HL-60/S4 treated with phorbol 12-myristate 13-acetate at 8.2 ng/mL for 4 days and 3 days (cell line): ENCODE results near the gene MPC2.

ENCODE experiments used
- in situ Hi-C: fragments of 300-500 bp; cut with MboI; formaldehyde crosslinking; loops from 2 replicates; pipeline ENCODE4 v1.15.0; 2022; ENCODE audit warnings: low sequenced_read_pairs

The MPC2 gene

GRCh38 chr1:167936930-167937708, at the start of gene MPC2:
Gene MPC2 (minus strand): TSS chr1:167937072. CDS start chr1:167935841, 1,231 bp downstream.
- in situ Hi-C loops, result no loop called here

DNA sequence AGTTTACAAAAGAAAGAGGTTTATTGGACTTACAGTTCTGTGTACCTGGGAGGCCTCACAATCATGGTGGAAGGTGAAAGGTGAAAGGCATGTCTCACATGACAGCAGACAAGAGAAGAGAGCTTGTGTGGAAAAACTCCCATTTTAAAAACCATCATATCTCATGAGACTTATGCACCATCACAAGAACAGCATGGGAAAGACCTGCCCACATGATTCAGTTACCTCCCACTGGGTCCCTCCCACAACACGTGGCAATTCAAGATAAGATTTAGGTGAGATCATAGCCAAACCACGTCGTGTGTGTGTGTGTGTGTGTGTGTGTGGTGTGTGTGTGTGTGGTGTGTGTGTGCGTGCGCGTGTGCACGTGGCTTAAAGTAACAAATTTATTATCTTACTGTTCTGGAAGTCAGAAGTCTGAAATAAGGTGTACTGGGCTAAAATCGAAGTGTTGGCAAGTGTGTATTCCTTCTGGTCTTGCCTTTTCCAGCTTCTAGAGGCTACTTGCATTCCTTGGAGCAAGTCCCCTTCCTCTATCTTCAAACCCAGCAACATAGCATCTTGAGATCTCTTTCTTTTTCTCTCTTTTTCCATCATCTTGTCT, 48.1 kb upstream of the MPC2 start:
- in situ Hi-C loops, result no loop called here

DNA sequence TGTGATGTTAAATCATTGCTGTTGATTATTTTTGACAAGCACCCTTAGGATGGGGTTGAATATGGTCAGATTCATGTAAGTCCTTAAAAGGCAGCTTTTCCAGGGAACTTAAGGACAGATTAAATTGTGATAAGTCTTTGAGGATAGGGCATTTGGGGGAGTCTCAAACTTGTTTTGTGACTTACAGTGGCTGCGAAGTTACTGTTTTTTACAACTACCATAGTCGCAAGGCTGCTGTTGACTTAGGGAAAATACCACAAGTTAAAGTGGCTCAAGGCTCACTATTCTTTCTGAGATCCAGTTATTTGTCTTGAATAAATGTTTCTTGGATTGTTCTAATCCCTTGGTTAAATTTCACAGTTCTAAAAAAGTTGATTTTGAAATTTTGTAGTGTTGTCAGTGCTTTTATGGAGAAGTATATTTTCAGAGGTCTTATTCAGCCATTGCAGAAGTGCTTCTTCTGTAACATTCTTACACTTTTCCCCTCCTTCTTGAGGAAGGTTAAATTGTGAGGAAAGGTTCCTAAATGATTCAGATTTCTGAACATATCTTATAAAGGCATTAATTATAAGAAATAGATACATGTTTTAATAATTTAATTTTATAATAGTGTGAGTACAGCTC, 47.0 kb upstream of the MPC2 start:
- in situ Hi-C loops, result no loop called here

DNA sequence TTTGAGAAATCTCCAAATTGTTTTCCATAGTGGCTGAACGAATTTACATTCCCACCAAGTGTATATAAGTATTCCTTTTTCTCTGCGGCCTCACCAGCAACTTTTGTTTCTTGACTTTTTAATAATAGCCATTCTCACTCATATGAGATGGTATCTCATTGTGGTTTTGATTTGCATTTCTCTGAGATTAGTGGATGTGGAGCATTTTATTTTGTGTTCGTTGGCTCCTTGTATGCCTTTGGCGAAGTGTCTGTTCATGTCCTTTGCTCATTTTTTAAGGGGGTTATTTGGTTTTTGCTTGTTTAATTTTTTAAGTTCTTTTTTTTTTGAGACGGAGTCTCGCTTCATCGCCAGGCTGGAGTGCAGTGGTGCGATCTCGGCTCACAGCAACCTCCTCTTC, 45.1 kb upstream of the MPC2 start:
- in situ Hi-C loops, result no loop called here

- in situ Hi-C loops, result no loop called here
These were observed 40.4 kb upstream of the MPC2 start for GRCh38 chr1:167977245-167977644.

GRCh38 chr1:167974698-167975097, 37.8 kb upstream of the MPC2 start:
- in situ Hi-C loops, result no loop called here

DNA sequence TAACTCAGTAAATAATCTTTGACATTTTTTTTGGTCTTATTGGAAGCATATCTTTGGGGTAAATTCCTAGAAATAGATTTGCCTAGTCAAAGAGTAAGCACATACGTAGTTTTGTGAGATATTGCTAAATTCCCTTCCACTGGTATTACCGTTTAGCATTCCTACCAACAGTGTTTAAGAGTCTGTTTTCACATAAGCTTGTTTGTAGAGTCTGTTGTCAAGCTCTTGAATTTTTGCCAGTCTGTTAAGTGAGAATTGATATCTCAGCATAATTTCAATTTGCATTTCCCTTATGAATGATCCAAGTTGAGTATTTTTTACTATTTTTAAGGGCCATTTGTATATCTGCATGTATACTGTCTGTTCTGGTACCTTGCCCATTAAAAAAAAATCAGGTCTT, 37.0 kb upstream of the MPC2 start:
- in situ Hi-C loops, result no loop called here

DNA sequence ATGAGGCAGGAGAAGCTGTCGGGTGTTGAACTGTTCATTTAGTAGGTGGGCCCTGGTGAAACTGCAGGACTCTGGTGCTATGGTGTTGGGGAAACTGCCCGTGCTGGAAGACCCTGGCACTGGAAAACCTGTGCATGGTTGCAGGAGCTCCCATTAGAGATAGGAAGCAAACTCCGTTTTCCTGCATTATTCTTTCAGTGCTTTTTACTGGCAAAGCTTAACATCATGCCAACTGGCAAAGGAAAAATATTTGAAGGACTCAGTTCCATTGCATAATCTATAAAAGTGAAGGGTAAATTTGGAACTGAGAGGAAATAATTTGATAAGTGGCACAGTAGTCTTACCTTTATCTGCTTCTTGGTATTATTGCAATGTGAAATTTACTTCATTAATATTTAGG, 31.7 kb upstream of the MPC2 start:
- in situ Hi-C loops, result no loop called here

- in situ Hi-C loops, result no loop called here
These were observed 29.2 kb upstream of the MPC2 start for GRCh38 chr1:167966050-167966449.

- in situ Hi-C loops, result no loop called here
These were observed 27.8 kb upstream of the MPC2 start for GRCh38 chr1:167964646-167965045.

DNA sequence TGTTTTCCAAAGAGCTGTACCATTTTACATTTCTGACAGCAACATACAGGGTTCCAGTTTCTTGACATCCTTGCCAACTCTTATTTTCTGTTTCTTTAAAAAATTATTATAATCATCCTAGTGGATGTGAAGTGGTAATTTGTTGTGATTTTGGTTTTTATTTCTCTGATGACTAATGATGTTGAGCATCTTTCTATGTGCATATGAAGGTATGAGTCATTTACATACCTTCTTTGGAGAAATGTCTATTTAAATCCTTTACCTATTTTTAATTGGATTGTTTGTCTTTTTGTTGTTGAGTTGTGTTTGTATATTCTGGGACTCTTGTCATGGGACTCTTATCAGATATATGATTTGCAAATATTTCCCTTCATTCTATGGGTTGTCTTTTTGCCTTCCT, 20.8 kb upstream of the MPC2 start:
- in situ Hi-C loops, result no loop called here

DNA sequence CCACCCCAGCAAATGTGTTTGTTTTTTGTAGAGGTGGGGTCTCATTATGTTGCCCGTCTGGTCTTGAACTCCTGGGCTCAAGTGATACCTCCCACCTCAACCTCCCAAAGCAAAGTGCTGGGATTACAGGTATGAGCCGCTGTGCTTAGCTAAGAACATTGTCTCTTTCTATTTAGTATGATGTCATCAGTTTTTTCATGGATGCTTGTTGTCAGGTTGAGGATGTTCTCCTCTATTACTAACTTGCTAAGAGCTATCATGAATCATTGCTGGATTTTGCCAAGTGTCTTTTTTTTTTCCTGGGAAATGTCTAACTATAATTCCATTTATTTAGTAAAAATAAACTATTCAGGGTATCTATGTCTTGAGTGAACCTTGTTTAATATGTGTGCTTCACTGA, 19.0 kb upstream of the MPC2 start:
- in situ Hi-C loops, result no loop called here

- in situ Hi-C loops, result no loop called here
These were observed 13.7 kb upstream of the MPC2 start for GRCh38 chr1:167950569-167950968.

DNA sequence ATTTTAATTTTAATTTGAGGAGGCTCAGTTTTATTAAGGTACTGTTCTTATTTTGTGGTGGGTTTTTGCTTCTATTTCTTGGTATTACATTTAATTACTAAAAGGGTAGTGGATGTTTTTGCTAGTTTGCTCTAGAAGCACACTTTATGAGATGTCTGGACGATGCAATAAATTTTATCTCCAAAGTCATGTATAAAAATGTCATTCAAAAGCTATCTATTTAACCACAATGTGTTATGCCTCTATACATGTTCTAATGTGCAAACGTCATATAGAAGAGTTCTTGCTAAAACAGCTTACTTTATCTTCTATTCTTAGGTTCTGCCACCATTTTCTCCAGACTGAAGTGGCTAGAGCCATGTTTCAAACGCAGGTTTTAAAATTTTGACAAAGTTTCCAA, 12.9 kb upstream of the MPC2 start:
- in situ Hi-C loops, result no loop called here

- in situ Hi-C loops, result no loop called here
These were observed 10.9 kb upstream of the MPC2 start for GRCh38 chr1:167947733-167948132.

DNA sequence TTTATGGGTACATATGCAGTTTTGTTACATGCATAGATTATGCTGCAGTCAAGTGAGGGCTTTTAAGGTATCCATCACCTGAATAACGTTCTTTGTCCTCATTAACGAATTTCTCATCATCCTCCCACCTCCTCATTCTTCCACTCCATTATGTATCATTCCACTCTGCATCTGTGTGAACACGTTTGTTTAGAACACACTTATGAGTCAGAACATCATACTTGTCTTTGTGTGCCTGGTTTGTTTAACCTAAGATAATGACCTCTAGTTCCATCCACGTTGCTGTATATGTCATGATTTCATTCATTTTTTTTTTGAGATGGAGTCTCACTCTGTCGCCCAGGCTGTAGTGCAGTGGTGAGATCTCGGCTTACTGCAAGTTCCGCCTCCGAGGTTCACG, 6.7 kb upstream of the MPC2 start:
- in situ Hi-C loops, result no loop called here

DNA sequence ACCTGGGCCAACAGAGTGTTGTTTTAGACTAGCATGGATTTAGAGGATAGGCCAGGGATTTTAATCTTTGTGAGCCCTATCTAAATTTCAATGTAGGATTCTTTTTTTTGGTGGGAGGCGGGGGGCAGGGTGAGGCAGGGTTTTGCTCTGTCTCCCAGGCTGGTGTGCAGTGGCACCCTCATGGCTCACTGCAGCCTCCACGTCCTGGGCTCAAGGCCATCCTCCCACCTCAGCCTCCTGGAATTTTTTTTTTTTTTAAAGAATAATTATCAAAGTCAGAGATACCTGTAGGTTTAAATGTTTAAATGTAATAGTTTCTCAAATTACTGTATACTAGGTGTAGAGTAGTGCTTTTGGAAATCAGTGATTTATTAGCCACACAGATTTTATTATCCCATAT, 3.4 kb upstream of the MPC2 start:
- in situ Hi-C loops, result no loop called here

DNA sequence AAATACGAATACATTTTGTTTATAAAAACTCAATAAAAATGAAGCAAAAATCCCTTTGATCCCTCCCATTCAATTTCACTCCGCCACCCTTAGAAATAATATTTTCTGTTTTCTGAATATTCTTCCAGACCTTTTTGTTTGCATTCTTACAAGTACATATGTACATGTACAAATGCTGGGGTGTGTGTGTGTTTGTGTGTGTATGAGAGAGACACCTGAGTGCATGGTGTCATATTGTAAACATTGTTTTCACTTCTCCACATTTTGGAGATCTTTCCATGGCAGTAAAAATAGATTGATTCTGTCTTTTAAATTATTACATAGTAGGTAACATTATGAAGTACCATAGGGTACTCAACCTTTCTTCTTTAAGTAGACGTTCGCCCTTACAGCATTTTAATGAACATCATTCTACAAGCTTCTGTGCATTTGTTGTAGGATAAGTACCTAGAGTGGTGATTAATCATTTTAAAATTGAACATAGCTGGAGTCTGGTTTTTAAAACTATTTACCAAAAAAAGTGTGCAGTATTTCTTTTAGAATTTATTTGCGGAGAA, 1.3 kb upstream of the MPC2 start:
- in situ Hi-C loops, result no loop called here

- in situ Hi-C loops, result no loop called here
These were observed 788 bp upstream of the MPC2 start for GRCh38 chr1:167937709-167938010.

DNA sequence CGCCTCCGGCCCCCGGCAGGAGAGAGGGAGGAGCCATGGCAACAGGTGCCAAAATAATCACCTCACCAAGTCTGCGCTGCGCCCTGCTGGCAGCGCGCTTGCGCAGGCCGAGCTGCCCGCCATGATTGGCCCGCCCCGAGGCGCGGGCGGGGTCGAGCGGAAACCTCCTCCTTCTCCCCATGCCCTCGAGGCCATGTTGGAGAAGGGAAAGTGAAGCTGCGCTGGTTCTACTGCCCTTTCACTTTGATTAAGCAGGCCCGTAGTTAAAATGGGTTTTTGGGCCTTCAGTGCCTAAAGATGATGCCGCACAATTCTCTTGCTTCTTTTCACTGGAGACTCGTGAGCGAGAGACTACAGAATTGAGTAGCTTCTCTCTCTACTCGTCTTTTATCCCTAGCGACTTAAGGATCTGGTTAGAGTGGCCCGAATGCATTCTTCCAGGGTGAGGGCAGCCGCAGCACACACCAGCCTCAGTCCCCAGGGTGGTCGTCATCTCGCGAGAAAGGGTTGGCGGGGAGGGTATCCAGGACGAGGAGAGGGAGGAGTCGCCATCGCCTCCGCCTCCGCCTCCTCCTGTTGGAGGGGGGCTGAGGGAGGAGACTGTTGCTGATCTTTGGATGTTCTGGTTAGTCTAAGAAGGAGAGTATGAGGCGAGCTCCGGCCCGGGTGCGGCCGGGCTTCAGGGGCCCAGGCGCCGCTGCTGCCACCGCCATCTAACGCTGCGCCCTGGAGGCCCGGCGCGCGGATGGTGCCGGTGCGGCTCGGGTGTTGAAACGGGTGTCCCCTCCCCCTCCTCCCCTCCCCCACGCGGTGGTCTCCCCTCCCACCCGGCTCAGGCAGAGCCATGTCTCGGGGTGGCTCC, 573 bp downstream of the MPC2 start, which contains the start of gene DCAF6:
TSS of gene DCAF6 (plus strand) at position 616 of the 862 bp plus-strand sequence. CDS start at position 845, 229 bp downstream.
- in situ Hi-C loops, result no loop called here
